ENCODE measurements around the gene PRKCE. TPM values are rescaled to one million over a fixed set of nuclear protein-coding genes. Genes with fewer than 3 reads are reported as not detected.
"Not testable (repeated sequence)": the region's sequence is repeated elsewhere in the genome, so short reads cannot be mapped to it uniquely, and the experiment has no call there.

PRKCE gene
- total RNA-seq, 1 donor from 2014 or later = 19.4 TPM

- intact Hi-C loops (cut with micrococcal nuclease) = no loop called here
Measured at GRCh38 chr2:45881970-45882581, 230.6 kb downstream of the PRKCE start.

- intact Hi-C loops (cut with micrococcal nuclease) = no loop called here
Measured at GRCh38 chr2:45882707-45883602, 231.5 kb downstream of the PRKCE start.

GRCh38 chr2:45883603-45884000, 232.1 kb downstream of the PRKCE start:
- intact Hi-C loops (cut with micrococcal nuclease) = no loop called here

- intact Hi-C loops (cut with micrococcal nuclease) = no loop called here
Measured at GRCh38 chr2:45884126-45884525, 232.7 kb downstream of the PRKCE start.

GRCh38 chr2:45885171-45885621, 233.7 kb downstream of the PRKCE start:
- intact Hi-C loops (cut with micrococcal nuclease) = no loop called here

GRCh38 chr2:45886171-45886663, 234.7 kb downstream of the PRKCE start:
- intact Hi-C loops (cut with micrococcal nuclease) = no loop called here

GRCh38 chr2:45888167-45888566, 236.7 kb downstream of the PRKCE start:
- intact Hi-C loops (cut with micrococcal nuclease) = no loop called here

GRCh38 chr2:45888641-45889040, 237.2 kb downstream of the PRKCE start:
- intact Hi-C loops (cut with micrococcal nuclease) = no loop called here

GRCh38 chr2:45889053-45889452, 237.6 kb downstream of the PRKCE start:
- intact Hi-C loops (cut with micrococcal nuclease) = no loop called here

GRCh38 chr2:45889620-45890370, 238.3 kb downstream of the PRKCE start:
- intact Hi-C loops (cut with micrococcal nuclease) = no loop called here

- intact Hi-C loops (cut with micrococcal nuclease) = not testable (repeated sequence)
Measured at GRCh38 chr2:45890371-45890646, 238.8 kb downstream of the PRKCE start.

- intact Hi-C loops (cut with micrococcal nuclease) = no loop called here
Measured at GRCh38 chr2:45890819-45891218, 239.3 kb downstream of the PRKCE start.

- intact Hi-C loops (cut with micrococcal nuclease) = no loop called here
Measured at GRCh38 chr2:45891719-45892424, 240.4 kb downstream of the PRKCE start.

GRCh38 chr2:45892425-45892745, 240.9 kb downstream of the PRKCE start:
- intact Hi-C loops (cut with micrococcal nuclease) = no loop called here

GRCh38 chr2:45892757-45893156, 241.3 kb downstream of the PRKCE start:
- intact Hi-C loops (cut with micrococcal nuclease) = no loop called here

GRCh38 chr2:45894211-45894610, 242.7 kb downstream of the PRKCE start:
- intact Hi-C loops (cut with micrococcal nuclease) = no loop called here

- intact Hi-C loops (cut with micrococcal nuclease) = no loop called here
Measured at GRCh38 chr2:45895241-45895861, 243.9 kb downstream of the PRKCE start.

GRCh38 chr2:45896311-45896710, 244.8 kb downstream of the PRKCE start:
- intact Hi-C loops (cut with micrococcal nuclease) = no loop called here

GRCh38 chr2:45897842-45898241, 246.4 kb downstream of the PRKCE start:
- intact Hi-C loops (cut with micrococcal nuclease) = no loop called here

- intact Hi-C loops (cut with micrococcal nuclease) = no loop called here
Measured at GRCh38 chr2:45898819-45899218, 247.3 kb downstream of the PRKCE start.

- intact Hi-C loops (cut with micrococcal nuclease) = no loop called here
Measured at GRCh38 chr2:45899926-45900325, 248.5 kb downstream of the PRKCE start.

Data from T-helper 2 cell treated with Interferon-gamma antibody and Interleukin-4, amounts not matched to agents 100 ng/mL and 5 ng/mL, for 36 hours (primary cell).